Endometrial microvascular endothelial cells (primary cell): ENCODE results near the gene MRS2. TPM values are rescaled to one million over a fixed set of nuclear protein-coding genes. Genes with fewer than 3 reads are reported as not detected.
"Not testable (repeated sequence)": the region's sequence is repeated elsewhere in the genome, so short reads cannot be mapped to it uniquely, and the experiment has no call there.

Source experiments
- in situ Hi-C: cut with HindIII; loops from 2 replicates; pipeline ENCODE4 v1.10.0; 2017; ENCODE audit warnings: low sequenced_read_pairs, low pct_unique_long_range_greater_than_20kb; ENCODE audit errors: inconsistent ontology term
- total RNA-seq: library from RNA; depleted of rRNA; stranded (reverse); fragments of >200 nt; gene quantifications from one replicate; pipeline ENCODE4 v1.2.3, GENCODE V29; 2015; ENCODE audit errors: inconsistent ontology term

MRS2 gene, protein sequence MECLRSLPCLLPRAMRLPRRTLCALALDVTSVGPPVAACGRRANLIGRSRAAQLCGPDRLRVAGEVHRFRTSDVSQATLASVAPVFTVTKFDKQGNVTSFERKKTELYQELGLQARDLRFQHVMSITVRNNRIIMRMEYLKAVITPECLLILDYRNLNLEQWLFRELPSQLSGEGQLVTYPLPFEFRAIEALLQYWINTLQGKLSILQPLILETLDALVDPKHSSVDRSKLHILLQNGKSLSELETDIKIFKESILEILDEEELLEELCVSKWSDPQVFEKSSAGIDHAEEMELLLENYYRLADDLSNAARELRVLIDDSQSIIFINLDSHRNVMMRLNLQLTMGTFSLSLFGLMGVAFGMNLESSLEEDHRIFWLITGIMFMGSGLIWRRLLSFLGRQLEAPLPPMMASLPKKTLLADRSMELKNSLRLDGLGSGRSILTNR
- total RNA-seq: 38.0 TPM

DNA sequence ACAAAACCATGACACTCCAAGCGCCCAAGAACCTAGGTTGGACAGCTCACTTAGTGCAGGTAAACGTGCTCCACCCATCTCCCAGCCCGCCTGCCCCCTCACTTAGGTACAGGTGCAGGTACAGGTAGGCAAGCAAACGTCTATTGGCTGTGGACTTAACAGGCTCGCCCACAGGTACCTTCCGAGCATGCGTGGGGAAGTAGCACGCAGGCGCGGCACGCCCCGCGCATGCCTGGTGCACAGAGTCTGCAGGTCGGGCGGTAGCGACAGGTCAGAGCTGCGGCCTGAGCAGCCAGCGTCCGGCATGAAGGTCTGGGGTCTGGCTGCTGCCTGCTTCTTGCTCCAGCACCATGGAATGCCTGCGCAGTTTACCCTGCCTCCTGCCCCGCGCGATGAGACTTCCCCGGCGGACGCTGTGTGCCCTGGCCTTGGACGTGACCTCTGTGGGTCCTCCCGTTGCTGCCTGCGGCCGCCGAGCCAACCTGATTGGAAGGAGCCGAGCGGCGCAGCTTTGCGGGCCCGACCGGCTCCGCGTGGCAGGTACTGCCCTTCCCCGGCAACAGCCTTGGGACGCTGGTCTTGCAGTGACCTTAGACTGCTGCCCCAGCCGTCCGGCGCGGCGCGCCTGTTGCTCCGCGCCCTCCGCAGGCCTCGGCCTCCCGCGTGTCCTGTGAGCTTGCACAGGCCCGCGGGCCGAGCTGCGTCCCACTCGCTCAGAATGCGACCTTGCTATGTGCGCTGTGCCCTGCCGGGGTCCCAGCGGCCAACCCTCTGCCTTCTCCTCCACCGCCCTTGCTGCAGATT lies at the start of gene MRS2:
Gene MRS2, plus strand, starts transcription at position 240 of the 804 bp plus-strand sequence. Its CDS starts 111 bp downstream, at position 351.
- in situ Hi-C loops: no loop called here

DNA sequence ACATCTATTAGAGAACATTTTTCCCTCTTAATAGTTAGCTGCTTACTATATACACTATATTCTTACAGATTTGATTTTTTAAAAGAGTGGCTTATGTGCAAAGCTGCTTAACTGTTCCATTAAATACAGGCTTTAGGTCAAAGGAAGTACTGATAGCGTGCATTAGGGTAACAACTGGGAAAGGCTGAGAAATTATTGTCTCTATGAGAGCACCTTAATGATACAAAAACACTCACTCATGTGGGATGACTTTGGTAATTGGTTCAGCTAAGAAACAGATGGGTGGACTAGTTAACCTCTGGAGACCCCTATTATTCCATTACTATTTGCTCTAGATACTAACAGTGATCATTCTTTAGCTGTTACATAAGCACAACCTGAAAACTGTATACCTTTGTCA lies 48.9 kb upstream of the MRS2 start:
- in situ Hi-C loops: no loop called here

DNA sequence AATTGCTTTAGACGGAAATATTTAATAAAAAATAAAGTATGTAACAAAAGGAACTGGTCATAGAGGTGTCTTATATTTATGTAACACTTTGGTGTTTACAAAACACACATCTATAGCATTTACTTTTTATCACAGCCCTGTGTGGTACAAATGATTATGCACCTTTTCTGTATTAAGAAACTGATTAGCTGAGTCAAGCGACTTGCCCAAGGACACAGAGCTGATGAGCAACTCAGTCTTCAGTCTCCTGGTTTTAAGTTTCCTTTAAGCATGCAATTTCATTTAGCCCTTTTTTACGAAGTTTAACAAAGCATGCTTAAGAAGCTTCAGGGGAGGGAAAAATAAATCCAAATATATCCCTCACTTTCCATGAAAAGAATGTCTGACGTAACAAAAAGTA lies 47.3 kb upstream of the MRS2 start:
- in situ Hi-C loops: no loop called here

DNA sequence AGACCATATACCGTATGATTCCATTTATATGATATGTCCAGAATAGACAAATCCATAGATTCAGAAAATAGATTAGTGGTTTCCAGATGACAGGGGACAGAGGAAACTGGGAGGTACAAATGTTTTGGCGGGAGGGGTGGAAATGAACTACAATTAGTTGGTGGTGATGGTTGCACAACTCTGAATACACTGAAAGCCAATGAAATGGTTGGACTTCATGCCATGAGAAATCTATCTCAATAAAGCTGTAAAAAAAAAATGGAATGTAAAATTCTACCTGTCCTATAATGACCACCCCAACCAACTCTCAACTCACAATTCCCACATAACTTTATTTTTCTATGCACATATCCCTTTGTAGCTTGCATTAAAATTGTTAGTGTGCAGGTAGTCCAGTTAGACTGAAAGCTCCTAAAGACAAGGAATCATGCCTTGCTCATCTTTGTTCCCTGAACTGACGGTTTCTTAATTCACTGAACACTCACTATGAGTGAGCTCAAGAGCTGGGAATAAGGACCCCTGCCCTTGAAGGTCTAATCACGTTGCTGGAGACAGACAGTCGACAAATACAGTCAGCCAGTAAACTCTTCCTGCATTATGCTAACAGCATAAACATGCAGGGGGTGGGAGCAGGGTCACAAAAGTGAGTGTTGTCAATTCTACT lies 46.3 kb upstream of the MRS2 start:
- in situ Hi-C loops: no loop called here

DNA sequence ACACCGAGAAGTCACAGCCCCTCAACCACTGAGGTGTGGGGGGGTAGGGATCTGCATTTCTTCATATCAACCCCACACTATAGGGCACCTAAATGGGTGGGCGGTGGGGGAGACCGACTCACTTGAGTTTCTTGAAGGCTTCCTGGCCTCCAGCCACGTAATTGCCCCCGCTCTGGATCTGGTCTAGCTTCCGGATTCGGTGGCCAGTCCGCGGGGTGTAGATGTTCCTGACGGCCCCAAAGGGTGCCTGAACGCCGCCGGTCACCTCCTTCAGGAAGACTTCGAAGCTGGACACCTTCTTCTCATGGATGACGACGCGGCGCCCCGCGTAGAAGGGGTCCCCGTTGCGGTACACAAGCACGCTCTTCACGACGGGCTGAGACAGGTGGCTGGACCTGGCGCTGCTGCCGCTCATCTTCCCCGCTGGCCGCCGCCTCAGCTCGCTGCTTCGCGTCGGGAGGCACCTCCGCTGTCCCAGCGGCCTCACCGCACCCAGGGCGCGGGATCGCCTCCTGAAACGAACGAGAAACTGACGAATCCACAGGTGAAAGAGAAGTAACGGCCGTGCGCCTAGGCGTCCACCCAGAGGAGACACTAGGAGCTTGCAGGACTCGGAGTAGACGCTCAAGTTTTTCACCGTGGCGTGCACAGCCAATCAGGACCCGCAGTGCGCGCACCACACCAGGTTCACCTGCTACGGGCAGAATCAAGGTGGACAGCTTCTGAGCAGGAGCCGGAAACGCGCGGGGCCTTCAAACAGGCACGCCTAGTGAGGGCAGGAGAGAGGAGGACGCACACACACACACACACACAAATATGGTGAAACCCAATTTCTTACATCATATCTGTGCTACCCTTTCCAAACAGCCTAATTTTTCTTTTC lies 45.2 kb upstream of the MRS2 start, which contains the start of gene DCDC2:
Gene DCDC2, minus strand, starts transcription at position 724 of the 883 bp plus-strand sequence. Its CDS starts 309 bp downstream, at position 415.
- in situ Hi-C loops: no loop called here

DNA sequence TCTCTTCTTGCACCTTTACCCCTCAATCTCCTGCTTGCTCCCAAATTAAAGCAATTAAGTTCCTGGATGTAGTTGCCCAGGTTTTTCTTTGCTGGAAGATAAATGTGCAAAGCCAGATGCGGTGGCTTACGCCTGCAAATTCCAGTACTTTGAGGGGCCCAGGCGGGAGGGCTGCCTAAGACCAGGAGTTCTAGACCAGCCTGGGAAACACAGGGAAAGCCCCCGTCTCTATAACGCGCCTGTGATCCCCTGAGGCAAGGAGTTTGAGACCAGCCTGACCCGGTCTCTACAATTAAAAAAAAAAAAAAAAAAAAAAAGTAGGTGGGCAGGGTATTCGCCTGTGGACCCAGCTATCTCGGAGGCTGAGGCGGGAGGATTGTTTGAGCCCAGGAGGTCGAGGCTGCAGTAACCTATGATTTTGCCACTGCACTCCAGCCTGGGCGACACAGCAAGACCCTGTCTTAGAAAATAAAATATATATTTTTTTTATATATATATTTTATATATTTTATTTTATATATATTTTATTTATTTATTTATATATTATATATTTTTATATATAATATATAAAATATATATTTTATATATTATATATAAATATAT lies 44.4 kb upstream of the MRS2 start:
- in situ Hi-C loops: no loop called here

DNA sequence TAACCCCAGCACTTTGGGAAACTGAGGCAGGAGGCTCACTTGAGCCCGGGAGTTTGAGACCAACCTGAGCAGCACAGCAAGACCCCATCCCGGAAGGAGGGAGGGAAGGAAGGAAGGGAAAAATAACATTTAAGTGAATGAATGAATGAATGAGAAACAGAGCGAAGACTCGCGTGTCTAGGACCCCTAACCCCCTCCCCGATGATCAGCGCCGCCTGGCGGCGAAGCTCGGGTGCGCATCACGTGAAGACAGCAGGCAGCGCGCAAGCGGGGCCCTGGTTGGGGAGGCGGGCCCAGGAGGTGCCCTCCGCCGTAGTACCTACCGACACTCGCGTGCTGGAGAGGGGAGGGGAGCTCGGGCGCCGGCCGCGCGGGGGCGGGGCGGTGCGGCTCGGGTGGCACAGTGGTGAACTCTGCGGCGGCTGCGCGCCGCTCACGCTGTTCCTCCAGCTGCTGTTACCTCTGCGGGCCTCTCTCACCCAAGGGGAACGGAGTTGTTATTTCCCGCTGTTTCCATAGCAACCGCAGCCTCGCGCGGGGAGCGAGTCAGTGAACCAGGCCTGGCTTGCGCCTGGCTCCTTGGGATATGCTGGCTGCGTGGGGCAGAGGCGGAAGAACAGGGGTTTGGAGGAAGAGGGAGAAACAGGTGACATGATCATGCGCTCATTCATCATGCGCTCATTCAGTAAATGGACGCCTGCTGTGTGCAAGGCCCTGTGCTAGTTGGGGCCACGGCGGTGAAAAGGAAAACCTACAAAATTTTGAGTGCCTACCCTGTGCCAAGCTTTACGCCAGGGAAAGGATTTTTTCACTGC lies 42.9 kb upstream of the MRS2 start:
- in situ Hi-C loops: no loop called here

DNA sequence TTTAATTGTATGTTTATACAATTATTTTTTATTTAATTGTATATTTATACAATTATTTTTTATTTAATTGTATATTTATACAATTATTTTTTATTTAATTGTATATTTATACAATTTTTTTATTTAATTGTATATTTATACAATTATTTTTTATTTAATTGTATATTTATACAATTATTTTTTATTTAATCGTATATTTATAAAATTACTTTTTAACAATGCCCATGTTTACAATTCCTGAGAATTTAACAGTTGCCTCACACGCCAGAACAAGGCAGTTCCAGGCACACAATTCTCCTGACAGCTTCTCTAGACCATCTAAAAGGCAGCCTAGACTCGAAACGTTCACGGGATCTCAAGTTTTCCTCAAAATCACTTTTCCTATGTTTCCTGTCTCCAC lies 40.4 kb upstream of the MRS2 start:
- in situ Hi-C loops: not testable (repeated sequence)

DNA sequence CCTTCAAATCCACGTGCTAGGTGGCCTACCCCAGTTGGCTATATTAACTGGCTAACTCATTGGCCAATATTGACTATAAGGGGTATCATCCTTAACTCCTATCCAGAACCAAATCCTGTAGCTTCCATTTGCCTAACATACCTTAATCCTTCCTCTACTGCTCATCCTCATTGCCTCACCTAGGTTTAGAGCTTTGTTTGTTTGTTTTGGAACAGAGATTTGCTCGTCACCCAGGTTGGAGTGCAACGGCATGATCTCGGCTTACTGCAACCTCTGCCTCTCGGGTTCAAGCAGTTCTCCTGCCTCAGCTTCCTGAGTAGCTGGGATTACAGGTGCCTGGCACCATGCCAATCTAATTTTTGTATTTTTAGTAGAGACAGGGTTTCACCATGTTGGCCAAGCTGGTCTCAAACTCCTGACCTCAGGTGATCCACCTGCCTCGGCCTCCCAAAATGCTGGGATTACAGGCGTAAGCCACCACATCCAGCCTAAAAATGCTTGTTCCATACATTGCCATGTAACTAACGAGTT lies 37.6 kb upstream of the MRS2 start:
- in situ Hi-C loops: not testable (repeated sequence)

DNA sequence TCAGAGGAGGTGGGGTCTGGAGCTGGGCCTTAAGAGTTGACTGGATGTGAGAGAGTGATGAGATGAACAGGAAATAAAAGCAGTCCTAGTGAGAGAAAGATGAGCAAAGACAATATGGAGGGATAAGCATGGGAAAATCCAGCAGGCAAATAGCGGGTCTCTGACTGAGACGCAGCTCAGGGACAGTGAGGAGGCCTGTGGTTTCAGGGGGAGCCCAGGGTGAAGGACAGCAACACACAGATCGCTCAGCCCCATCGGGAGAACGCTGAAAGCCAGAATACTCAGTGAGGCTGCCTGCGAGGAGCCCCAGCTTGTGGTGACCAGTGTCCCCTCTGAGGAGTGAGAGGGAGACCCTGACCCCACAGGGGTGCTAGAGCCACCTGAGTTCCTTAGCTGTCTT lies 28.1 kb upstream of the MRS2 start:
- in situ Hi-C loops: no loop called here

DNA sequence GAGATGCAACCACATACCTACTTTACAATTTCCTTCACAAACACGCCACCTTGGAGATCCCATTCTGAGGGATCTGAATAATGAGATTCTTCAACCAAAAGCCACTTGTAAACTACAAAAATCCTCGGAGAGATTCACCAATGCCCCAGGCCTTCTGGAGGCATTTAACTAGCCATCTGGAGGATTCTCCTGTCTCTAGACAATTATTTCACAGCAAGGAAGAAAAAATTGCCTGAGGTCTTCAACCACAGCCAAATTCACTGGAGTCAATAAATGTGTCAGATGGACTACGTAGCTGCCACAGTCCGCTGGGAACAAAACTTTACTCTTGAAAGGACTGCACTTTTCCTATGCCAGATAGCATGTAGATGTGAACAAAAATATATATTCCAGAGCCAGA lies 25.9 kb upstream of the MRS2 start:
- in situ Hi-C loops: no loop called here

DNA sequence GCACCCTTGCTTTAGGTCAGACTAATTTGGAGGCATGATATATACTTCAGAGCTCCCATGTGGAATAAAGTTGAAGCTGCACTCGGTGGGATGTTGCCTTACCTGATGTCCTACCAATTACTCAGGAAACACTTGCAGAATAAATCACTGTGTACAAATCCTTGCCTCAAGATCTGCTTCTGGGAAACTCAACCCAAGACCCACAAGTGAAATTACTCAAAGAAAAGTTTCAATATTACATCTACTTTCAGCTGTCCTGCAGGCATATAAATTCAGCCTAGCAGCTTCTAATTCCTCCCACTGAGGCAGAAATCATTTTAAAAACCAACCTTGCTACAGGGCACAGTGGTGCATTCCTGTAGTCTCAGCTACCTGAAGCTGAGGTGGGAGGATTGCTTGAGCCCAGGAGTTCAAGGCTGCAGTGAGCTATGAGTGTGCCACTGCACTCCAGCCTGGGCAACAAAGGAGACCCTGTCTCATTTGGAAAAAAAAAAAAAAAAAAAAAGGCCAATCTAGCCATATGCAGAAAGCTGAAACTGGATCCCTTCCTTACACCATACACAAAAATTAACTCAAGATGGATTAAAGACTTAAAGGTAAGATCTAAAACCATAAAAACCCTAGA lies 24.2 kb upstream of the MRS2 start:
- in situ Hi-C loops: no loop called here

DNA sequence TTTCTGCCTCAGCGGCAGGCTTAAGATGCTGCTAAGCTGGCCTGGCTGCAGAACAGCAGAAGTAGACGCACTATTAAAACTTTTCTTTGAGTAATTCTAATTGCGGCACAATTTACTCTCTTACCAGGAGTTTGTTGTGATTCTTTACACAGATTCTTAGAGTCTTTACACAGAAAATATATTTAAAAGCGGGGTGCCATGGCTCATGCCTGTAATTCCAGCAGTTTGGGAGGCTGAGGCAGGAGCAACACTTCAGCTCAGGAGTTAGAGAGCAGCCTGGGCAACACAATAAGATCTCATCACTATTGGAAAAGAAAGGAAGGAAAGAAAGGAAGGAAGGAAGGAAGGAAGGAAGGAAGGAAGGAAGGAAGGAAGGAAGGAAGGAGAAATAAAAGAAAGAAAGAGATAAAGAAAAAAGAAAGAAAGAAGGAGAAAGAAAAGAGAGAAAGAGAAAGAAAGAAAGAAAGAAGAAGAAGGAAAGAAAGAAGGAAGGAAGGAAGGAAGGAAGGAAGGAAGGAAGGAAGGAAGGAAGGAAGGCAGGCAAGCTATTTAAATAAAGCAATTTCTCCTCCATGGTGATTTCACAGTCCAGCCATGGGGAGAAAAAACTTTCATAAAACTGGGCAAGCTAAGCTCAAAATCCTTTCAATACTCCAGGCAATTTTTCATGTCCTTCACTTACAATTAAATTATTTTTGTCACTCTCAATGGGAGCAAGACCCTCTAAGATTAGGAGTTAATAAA lies 21.1 kb upstream of the MRS2 start:
- in situ Hi-C loops: no loop called here

DNA sequence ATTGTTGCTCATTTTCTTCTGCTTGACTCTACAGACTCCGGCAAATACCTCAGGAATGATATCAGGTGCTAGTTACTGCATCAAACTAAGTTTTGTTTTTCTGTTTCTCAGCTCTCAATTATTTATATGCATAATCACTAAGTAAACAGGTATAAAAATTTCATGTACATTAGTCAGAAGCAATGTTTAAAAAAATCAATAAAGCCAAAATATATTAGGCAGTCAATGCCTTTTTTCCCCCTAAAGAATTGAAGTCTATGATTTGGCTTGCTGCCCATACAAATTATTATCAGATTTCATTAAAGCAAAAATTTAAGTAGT lies 20.6 kb upstream of the MRS2 start:
- in situ Hi-C loops: no loop called here

DNA sequence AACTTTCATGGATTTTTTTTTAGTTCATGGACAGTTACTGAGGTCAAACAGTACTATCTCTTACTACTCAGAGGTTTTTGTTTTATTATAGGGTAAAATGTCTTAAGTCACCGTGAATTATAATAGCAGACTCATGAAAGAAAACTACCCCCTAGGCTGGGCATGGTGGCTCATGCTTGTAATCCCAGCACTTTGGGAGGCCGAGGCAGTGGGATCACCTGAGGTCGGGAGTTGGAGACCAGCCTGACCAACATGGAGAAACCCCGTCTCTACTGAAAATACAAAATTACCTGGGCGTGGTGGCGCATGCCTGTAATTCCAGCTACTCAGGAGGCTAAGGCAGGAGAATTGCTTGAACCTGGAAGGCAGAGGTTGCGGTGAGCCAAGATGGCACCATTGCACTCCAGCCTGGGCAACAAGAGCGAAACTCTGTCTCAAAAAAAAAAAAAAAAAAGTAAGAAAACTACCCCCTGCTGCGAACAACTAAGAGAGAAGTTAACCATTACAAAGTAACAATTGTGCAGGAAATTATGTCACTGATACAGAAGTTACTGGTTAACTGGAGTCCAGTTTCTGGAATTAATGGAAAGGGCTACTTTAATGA lies 19.7 kb upstream of the MRS2 start:
- in situ Hi-C loops: not testable (repeated sequence)
